ENCODE data around the gene TRMT10B.
A peak's percentile ranks its signal among the peaks of the same experiment; 100 is the strongest.

Gene TRMT10B

DNA sequence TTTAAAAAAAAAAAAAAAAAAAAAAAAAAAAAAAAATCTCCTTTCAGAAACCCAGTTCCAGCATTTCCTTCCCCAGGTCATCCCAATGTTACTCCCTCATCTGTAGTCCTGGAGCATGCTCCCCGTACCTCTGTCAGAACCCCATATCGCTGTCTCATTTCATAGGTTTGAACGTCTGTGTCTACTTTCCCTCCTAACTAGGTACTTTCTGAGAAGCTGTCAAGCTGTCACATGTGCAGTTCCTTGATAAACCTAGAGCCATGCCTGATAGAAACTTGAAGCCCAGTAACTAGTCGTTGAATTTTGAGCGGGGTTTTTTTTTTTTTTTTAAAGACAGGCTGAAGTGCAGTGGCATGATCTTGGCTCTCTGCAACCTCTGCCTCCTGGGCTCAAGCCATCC, 15.7 kb downstream of the TRMT10B start:
- H3K9me3 Mint-ChIP-seq = no peaks in the 10 kb centered on the region
- H3K4me3 Mint-ChIP-seq = no peak overlapping the region
- no peak overlapping the region for H3K27ac Mint-ChIP-seq
- no peaks in the 10 kb centered on the region for H3K4me1 Mint-ChIP-seq (ENCODE audit: low read depth)
- no peaks in the 10 kb centered on the region for H3K27me3 Mint-ChIP-seq
- H3K36me3 Mint-ChIP-seq (ENCODE audit: low read depth) = peaks cover 40% of the 10 kb centered on the region

DNA sequence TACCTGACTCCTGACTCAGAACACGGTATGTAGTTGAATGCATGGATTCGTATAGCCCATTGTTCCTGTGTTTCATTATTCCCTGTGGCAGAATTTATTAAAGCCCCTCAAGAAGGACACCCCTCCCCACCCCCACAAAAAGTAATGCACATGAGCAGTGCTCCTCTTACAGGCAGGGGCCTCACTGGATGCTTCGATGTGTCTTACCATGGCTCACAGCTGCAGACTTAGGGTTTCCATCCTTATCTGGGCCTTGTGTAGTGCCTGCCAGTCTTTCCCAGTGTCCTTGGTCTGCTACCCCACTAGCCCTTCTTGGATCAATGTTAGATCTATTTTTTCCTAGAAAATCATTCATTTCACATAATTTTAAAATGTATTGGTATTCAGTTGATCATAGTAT, 16.4 kb downstream of the TRMT10B start:
- Mint-ChIP-seq H3K4me1 (ENCODE audit: low read depth) (no peaks in the 10 kb centered on the region), H3K27me3 (no peaks in the 10 kb centered on the region), H3K9me3 (no peaks in the 10 kb centered on the region), H3K36me3 (ENCODE audit: low read depth) (peaks cover 42% of the 10 kb centered on the region), H3K4me3 (no peak overlapping the region), H3K27ac (peak overlapping the region; percentile 8)

DNA sequence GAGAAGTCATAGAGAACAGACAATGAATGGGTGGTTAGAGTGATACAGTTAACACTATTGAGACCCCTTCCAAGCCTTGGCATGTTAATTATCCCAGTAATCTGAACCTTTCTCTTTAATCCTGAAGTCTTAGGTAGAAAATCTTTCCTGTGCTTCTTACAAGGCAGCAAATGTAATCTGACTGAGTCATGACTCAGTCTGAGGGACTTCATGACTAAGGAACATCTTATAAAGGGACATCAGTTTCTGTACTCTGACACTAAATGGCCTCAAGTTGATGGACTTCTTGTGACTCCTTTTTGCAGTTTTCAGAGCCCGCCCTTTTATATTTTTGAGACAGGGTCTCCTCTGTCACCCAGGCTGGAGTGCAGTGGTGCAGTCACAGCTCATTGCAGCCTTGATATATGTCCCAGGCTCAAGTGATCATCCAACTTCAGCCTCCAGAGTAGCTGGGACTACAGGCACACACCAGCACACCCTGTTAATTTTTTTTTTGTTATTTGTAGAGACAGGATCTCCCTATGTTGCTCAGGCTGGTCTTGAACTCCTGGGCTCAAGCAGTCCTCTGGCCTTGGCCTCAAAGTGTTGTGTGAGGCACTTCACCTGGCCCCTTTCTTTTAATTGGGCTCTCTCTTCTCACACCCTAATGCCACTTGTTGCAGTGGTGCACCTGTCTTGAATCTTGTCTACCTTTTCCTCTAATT, 21.8 kb downstream of the TRMT10B start:
- Mint-ChIP-seq H3K4me3 (no peak overlapping the region), H3K27ac (no peak overlapping the region), H3K4me1 (ENCODE audit: low read depth) (peaks cover under 1% of the 10 kb centered on the region), H3K36me3 (ENCODE audit: low read depth) (peaks cover 68% of the 10 kb centered on the region), H3K27me3 (no peaks in the 10 kb centered on the region), H3K9me3 (no peaks in the 10 kb centered on the region)

- Mint-ChIP-seq H3K36me3 (ENCODE audit: low read depth) (peaks cover 77% of the 10 kb centered on the region), H3K27me3 (no peaks in the 10 kb centered on the region), H3K4me3 (no peak overlapping the region), H3K9me3 (no peaks in the 10 kb centered on the region), H3K4me1 (ENCODE audit: low read depth) (peaks cover 9% of the 10 kb centered on the region), H3K27ac (no peak overlapping the region)
Measured at GRCh38 chr9:37776328-37776727, 22.7 kb downstream of the TRMT10B start.

DNA sequence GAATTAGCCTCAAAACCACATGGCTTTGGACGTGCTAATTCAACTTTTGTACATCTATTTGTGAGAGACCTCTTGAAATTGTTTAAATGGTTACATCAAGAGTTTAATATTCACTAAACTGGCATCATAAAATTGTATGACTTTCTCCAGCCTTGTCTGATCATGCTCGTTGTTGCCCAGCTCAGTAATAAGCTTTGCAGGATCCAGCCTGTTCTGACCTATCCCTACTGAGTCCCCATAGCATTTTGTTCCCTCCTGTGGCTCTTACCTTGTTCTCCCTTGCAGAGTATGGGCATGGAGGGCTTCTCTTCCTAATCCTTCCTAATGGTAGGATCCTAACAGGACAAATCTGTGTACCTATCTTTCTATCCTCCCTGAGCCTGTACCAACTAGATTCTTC, 24.9 kb downstream of the TRMT10B start:
- H3K9me3 Mint-ChIP-seq = no peaks in the 10 kb centered on the region
- H3K27ac Mint-ChIP-seq = no peak overlapping the region
- peaks cover 85% of the 10 kb centered on the region for H3K36me3 Mint-ChIP-seq (ENCODE audit: low read depth)
- no peak overlapping the region for H3K4me3 Mint-ChIP-seq
- peaks cover 31% of the 10 kb centered on the region for H3K4me1 Mint-ChIP-seq (ENCODE audit: low read depth)
- no peaks in the 10 kb centered on the region for H3K27me3 Mint-ChIP-seq

- peaks cover 45% of the 10 kb centered on the region for H3K36me3 Mint-ChIP-seq (ENCODE audit: low read depth)
- peaks cover 41% of the 10 kb centered on the region for H3K4me1 Mint-ChIP-seq (ENCODE audit: low read depth)
- no peaks in the 10 kb centered on the region for H3K27me3 Mint-ChIP-seq
- peak overlapping the region; percentile 97 for H3K4me3 Mint-ChIP-seq
- H3K27ac Mint-ChIP-seq = peak overlapping the region; percentile 95
- H3K9me3 Mint-ChIP-seq = no peaks in the 10 kb centered on the region
Measured at GRCh38 chr9:37784291-37784615, 30.6 kb downstream of the TRMT10B start.

DNA sequence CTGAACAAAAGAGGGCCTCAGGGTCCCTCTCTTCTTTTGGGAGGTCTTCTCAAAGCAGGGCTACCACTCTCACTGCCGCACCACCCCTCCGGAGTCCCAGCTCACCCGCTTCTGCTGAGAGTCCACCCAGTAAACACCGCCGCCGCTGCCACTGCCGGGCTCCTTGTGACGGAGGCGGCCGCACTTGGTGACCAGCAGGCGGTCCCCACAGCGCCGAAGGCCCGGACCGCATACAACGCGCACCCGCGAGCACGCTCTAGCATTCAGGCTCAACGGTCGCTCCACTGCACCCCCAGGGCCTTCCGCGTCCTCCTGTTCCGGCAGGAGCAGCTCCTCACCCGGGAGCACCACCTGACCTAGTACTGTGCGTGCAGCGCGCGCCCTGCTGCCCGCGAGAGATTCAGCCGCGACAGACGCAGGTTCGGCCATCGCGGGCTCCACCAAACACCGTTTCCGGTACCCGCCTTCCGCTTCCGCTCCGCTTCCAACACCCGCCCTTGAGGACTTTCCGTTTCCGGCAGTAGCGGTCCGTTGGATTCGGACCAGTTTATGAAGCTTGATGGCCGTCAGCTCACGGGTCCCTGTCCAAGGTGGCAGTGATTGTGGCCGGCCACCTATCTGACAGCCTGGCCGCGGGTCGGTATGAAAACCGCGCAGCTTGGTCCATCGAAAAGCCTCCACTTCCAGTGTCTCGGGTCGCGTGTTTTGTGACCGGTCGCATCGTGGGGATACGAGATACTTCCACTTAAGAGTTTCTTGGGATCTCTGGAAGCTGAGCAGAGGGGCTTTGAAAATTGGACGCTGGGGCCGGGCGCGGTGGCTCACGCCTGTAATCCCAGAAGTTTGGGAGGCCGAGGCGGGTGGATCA, 31.2 kb downstream of the TRMT10B start, which contains the start of gene EXOSC3:
EXOSC3 (minus strand) TSS at position 449 of the 868 bp plus-strand sequence; CDS start at position 429, 20 bp downstream.
- no peaks in the 10 kb centered on the region for H3K9me3 Mint-ChIP-seq
- H3K4me1 Mint-ChIP-seq (ENCODE audit: low read depth) = peaks cover 41% of the 10 kb centered on the region
- no peaks in the 10 kb centered on the region for H3K27me3 Mint-ChIP-seq
- peaks cover 39% of the 10 kb centered on the region for H3K36me3 Mint-ChIP-seq (ENCODE audit: low read depth)
- peak within 1 kb of the TSS; percentile 95 for H3K27ac Mint-ChIP-seq
- peak within 1 kb of the TSS; percentile 97 for H3K4me3 Mint-ChIP-seq

DNA sequence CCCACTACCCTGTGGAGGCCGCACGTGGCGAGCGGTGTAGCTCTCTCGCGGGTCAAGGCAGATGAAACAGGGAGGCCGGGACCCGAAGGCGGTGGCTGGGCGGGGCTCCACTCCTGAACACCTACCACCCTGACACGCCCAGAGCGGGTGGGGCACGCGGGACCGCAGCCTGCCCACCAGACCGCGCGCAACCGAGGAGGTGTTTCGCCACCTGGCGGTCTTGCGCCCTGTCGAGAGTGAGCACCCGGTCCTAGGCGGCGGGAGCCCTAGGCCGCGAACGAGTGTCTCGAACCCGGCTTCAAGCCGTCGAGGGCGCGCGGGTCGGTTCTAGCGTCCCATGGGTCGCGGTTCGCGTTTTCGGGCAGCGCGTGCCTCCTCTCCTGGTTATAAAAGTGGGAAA, 33.5 kb downstream of the TRMT10B start:
- H3K36me3 Mint-ChIP-seq (ENCODE audit: low read depth) = peaks cover 22% of the 10 kb centered on the region
- H3K9me3 Mint-ChIP-seq = peaks cover 4% of the 10 kb centered on the region
- H3K27ac Mint-ChIP-seq = no peak overlapping the region
- no peaks in the 10 kb centered on the region for H3K27me3 Mint-ChIP-seq
- H3K4me3 Mint-ChIP-seq = no peak overlapping the region
- H3K4me1 Mint-ChIP-seq (ENCODE audit: low read depth) = peaks cover 25% of the 10 kb centered on the region

DNA sequence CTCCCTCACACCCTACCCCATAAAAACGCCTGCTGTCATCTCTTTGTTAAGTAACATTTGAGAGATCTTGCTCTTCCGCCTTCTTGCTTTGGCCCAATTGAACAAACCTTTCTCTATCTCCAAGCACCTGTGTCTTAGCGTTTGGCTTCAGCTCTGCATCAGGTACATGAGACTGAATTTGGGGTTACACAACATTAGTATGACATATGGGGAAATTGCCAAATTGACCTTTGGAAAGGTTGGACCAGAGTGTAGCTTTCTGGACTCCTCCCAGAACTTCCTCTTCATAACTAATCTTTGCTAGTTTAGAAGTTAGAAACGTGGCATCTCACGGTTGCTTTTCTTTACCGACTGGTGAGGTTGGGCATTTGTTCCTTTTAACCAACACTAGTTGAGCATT, 34.7 kb downstream of the TRMT10B start:
- Mint-ChIP-seq H3K4me3 (no peak overlapping the region), H3K9me3 (peaks cover 4% of the 10 kb centered on the region), H3K4me1 (ENCODE audit: low read depth) (peaks cover 12% of the 10 kb centered on the region), H3K36me3 (ENCODE audit: low read depth) (peaks cover 10% of the 10 kb centered on the region), H3K27ac (no peak overlapping the region), H3K27me3 (no peaks in the 10 kb centered on the region)

DNA sequence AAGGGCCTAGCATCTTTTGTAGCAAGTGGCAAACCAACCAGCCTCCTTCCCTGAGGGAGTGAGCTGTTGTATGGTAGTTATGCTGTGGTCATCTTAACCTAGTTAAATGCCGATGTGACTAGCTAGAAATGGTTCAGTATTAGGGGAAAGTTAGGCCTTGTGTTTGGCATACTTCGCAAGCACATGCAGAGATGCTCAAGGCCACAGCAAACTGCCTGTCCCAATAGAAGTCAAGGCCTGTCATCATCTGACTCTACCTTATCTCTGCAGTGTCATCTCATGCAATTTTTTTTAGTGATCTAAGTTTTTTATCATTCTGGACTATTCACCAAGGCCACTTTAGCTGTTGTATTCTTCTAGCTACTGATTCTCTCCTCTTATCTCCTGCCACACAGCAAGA, 36.5 kb downstream of the TRMT10B start:
- peaks cover 5% of the 10 kb centered on the region for H3K4me1 Mint-ChIP-seq (ENCODE audit: low read depth)
- H3K27me3 Mint-ChIP-seq = no peaks in the 10 kb centered on the region
- H3K27ac Mint-ChIP-seq = no peak overlapping the region
- no peak overlapping the region for H3K4me3 Mint-ChIP-seq
- peaks cover 4% of the 10 kb centered on the region for H3K9me3 Mint-ChIP-seq
- peaks cover 9% of the 10 kb centered on the region for H3K36me3 Mint-ChIP-seq (ENCODE audit: low read depth)

- no peak overlapping the region for H3K27ac Mint-ChIP-seq
- H3K36me3 Mint-ChIP-seq (ENCODE audit: low read depth) = peaks cover 9% of the 10 kb centered on the region
- H3K27me3 Mint-ChIP-seq = no peaks in the 10 kb centered on the region
- H3K4me1 Mint-ChIP-seq (ENCODE audit: low read depth) = no peaks in the 10 kb centered on the region
- H3K9me3 Mint-ChIP-seq = peaks cover 4% of the 10 kb centered on the region
- no peak overlapping the region for H3K4me3 Mint-ChIP-seq
Measured at GRCh38 chr9:37792122-37792521, 38.5 kb downstream of the TRMT10B start.

- Mint-ChIP-seq H3K9me3 (peaks cover 1% of the 10 kb centered on the region), H3K4me3 (no peak overlapping the region), H3K4me1 (ENCODE audit: low read depth) (peaks cover 17% of the 10 kb centered on the region), H3K36me3 (ENCODE audit: low read depth) (peaks cover 8% of the 10 kb centered on the region), H3K27ac (no peak overlapping the region), H3K27me3 (no peaks in the 10 kb centered on the region)
Measured at GRCh38 chr9:37796232-37796631, 42.6 kb downstream of the TRMT10B start.

DNA sequence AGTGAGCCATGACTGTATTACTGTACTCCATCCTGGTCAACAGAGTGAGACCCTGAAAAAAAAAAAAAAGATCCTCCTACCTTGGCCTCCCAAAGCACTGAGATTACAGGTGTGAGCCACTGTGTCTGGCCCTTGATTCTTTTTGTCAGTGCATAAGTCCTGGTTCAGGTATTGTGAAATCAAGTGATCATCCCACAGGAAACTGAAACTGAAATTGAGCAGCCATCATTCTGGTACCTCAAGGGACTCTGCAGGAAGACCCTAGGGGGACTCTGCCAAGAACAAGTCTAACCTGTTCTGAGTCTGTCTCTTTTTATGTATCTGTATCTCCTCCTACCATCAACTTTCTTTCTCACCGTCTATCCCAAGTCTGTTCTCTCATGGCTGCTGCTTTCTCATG, 45.1 kb downstream of the TRMT10B start:
- Mint-ChIP-seq H3K36me3 (ENCODE audit: low read depth) (peaks cover 18% of the 10 kb centered on the region), H3K4me3 (peak overlapping the region; percentile 94), H3K27me3 (no peaks in the 10 kb centered on the region), H3K4me1 (ENCODE audit: low read depth) (peaks cover 38% of the 10 kb centered on the region), H3K27ac (no peak overlapping the region), H3K9me3 (no peaks in the 10 kb centered on the region)

- peak within 1 kb of the TSS; percentile 94 for H3K4me3 Mint-ChIP-seq
- peaks cover 26% of the 10 kb centered on the region for H3K36me3 Mint-ChIP-seq (ENCODE audit: low read depth)
- no peaks in the 10 kb centered on the region for H3K27me3 Mint-ChIP-seq
- peak within 1 kb of the TSS; percentile 91 for H3K27ac Mint-ChIP-seq
- peaks cover 45% of the 10 kb centered on the region for H3K4me1 Mint-ChIP-seq (ENCODE audit: low read depth)
- H3K9me3 Mint-ChIP-seq = no peaks in the 10 kb centered on the region
Measured at GRCh38 chr9:37800631-37801286, 47.2 kb downstream of the TRMT10B start, which contains the start of gene DCAF10. DCAF10 (plus strand) TSS chr9:37800797; CDS start chr9:37800867, 70 bp downstream.

GRCh38 chr9:37801287-37801850, 47.8 kb downstream of the TRMT10B start:
- H3K4me3 Mint-ChIP-seq = peak overlapping the region; percentile 89
- H3K27ac Mint-ChIP-seq = peak overlapping the region; percentile 40
- no peaks in the 10 kb centered on the region for H3K9me3 Mint-ChIP-seq
- no peaks in the 10 kb centered on the region for H3K27me3 Mint-ChIP-seq
- peaks cover 26% of the 10 kb centered on the region for H3K36me3 Mint-ChIP-seq (ENCODE audit: low read depth)
- H3K4me1 Mint-ChIP-seq (ENCODE audit: low read depth) = peaks cover 48% of the 10 kb centered on the region

Measured in stimulated activated naive CD8-positive, alpha-beta T cell treated with anti-CD3 and anti-CD28 coated beads, Interleukin-15, Interleukin-2, amounts not matched to agents 100 ng/mL and 50 ng/mL, for 24 hours (primary cell).